OCI-LY3 (cell line): Measurements from ENCODE around the gene DSTYK.

Source experiments
- EZH2phosphoT487 ChIP-seq: fragments of 200-600 bp; shearing (Covaris generic); IDR thresholded peaks from 2 replicates; pipeline ENCODE4 v1.6.1; 2018; ENCODE audit warnings: antibody characterized with exemption, mixed run types, low read depth
- TF ChIP-seq, protein P1 (sequence below): fragments of 200-600, 300-600 bp; sonication (generic); IDR thresholded peaks from 2 replicates; pipeline ENCODE4 v1.5.1; 2014; ENCODE audit warnings: antibody characterized with exemption, low read length, low read depth

DNA sequence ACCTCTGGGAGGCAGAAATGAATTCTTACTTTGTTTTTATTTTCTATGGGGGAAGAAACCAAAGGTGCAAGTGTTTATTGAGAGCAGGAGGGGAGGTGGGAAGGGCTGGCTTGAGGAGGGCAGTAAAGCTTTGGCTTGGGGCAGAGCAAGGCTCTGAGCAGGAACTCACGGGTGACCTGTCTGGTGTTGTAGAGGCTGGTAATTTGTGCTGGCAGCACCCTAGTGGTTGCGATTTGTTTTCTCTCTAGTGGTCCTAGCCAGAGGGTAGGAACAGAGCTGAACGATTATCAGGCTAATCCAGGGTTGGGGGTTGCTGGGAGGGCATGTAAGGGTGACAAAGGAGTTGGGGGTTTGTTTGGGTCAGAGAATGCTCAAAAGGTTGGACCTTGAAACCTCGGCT, 32.9 kb upstream of the DSTYK start:
- TF ChIP-seq, protein P1, sequence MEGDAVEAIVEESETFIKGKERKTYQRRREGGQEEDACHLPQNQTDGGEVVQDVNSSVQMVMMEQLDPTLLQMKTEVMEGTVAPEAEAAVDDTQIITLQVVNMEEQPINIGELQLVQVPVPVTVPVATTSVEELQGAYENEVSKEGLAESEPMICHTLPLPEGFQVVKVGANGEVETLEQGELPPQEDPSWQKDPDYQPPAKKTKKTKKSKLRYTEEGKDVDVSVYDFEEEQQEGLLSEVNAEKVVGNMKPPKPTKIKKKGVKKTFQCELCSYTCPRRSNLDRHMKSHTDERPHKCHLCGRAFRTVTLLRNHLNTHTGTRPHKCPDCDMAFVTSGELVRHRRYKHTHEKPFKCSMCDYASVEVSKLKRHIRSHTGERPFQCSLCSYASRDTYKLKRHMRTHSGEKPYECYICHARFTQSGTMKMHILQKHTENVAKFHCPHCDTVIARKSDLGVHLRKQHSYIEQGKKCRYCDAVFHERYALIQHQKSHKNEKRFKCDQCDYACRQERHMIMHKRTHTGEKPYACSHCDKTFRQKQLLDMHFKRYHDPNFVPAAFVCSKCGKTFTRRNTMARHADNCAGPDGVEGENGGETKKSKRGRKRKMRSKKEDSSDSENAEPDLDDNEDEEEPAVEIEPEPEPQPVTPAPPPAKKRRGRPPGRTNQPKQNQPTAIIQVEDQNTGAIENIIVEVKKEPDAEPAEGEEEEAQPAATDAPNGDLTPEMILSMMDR: no peak
- no peak for TF ChIP-seq EZH2phosphoT487
